ENCODE measurements around the gene PCYT1A.

The PCYT1A gene

GRCh38 chr3:196240424-196240823 is 47.1 kb downstream of the PCYT1A start:
- intact Hi-C loops (cut with DNase I) = no loop called here
- no peak for DNase-seq

DNA sequence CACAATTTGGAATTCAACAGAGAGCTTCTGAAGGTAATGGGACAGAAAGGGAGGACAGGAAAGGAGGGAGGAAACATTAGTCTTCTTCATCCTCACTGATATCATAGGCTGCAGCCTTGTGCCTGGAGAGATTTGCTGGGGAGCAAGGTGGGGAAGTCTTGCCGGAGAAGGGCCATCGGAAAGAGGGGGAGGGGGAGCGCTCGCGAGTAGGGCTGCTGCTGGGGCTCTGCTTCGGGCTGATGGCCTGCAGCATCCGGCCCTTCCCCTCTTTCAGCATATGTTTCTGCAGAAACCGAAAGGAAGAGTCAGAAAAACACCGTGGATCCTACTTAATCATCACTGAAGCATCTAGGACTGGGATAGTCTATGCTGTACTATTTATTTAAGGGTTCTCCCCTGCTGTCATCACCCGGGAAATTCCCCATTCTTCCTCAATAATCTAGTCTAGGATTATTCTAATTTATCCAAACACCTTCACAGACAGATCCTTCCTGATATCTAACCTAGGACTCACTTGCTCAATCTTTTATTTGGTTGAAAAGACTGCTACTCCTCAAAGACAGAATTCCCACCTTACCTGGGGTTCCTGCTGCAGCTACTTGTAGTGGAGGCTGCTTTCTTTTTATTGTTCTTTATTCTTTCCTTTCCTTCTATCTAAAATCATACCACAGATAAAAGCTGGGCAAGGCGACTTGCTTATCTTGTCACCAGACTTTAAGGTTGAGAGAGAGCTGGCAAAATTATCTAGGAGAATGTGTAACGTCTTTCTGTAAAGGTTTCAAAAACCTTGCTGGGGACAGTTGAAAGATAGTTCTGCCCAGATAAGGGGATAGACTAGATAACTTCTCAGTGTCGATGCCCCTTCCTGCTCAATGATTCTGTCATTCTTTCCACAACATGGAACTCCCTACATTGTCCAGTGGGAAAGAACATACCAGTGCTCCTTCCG is 48.6 kb downstream of the PCYT1A start:
- DNase-seq = no peak
- intact Hi-C loops (cut with DNase I) = no loop called here

- DNase-seq = peak in 1 of 10 donors; percentile 24
- intact Hi-C loops (cut with DNase I) = no loop called here
Observed at GRCh38 chr3:196237203-196237602, 50.3 kb downstream of the PCYT1A start.

- intact Hi-C loops (cut with DNase I) = no loop called here
- no peak for DNase-seq
Observed at GRCh38 chr3:196236223-196236622, 51.3 kb downstream of the PCYT1A start.

DNA sequence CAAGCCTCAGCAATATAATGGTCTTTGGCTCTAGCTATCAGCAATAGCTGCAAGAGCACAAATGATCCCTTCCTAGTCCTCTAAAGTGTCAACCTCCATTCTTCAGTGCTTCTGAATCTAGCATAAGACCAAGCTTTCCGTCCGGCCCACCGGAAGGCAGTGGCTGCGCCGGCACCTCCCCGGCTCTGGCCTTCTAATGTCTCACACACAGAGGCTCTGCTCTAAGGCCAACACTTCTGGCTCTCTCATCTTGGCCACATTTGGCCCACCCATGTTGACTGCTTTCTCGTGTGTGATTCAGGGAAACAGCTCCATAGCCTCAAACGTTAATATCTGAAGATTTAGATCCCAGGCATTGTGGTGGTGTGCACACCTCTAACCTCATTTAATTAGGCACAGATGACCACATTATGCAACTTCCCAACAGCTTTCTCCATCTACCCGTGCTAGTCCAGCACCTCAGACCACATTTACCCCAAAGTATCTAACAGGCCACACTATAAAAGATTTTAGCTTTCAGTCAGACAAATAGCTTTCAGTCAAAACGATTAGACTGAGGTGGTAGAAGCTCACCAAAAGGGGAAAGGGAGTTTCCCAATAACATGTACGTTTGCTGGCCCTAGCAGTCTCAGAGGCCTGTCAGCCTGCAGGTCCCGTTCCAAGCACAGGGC is 51.9 kb downstream of the PCYT1A start:
- DNase-seq = peak in 1 of 10 donors; percentile 57
- intact Hi-C loops (cut with DNase I) = no loop called here

- intact Hi-C loops (cut with DNase I) = no loop called here
- DNase-seq = no peak
Observed at GRCh38 chr3:196232882-196233251, 54.7 kb downstream of the PCYT1A start.

- DNase-seq = peak in 1 of 10 donors; percentile 33
- intact Hi-C loops (cut with DNase I) = no loop called here
Observed at GRCh38 chr3:196232154-196232881, 55.2 kb downstream of the PCYT1A start.

GRCh38 chr3:196227629-196228493 is 59.7 kb downstream of the PCYT1A start:
- peak in 1 of 10 donors; percentile 77 for DNase-seq
- intact Hi-C loops (cut with DNase I) = no loop called here

GRCh38 chr3:196227121-196227561 is 60.4 kb downstream of the PCYT1A start:
- peak in 1 of 10 donors; percentile 82 for DNase-seq
- intact Hi-C loops (cut with DNase I) = no loop called here

DNA sequence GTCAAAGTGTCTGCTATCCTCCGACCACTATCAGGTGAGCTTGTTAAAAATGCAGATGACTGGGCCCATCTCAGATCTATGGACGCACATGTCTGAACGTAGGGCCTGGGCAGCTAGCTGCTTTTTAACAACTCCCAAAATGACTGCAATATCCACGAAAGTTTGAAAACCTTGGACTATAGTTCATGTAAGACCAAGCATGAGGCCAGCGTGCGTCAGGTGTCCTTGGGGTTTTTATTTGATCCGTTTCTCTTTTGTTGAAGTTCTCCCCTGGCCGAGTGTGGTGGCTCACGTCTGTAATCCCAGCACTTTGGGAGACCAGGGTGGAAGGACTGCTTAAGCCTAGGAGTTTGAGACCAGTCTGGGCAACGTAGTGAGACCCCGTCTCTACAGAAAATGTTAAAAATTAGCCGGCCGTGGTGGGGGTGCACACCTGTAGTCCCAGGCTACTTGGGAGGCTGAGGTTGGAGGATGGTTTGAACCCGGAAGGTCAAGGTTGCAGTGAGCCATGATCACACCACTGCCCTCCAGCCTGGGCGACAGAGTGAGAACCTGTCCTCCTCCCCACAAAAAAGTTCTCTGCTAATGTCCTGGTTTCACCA is 61.7 kb downstream of the PCYT1A start:
- intact Hi-C loops (cut with DNase I) = no loop called here
- DNase-seq = peak in 1 of 10 donors; percentile 34

DNA sequence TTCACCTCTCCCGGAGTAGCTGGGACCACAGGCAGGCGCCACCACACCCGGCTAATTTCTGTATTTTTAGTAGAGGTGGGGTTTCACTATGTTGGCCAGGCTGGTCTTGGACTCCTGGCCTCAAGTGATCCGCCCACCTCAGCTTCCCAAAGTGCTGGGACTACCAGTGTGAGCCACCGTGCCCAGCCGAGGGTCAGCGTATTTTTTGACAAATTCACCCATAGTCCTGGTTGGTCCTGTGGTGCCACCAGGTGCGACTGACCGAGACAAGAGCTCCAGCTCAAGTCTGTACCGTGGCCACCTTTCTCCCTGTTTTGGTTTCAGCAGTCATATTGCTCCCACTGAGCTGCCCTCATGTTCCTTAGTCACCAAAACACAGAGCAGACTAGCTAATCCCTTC is 62.4 kb downstream of the PCYT1A start:
- peak in 1 of 10 donors; percentile 73 for DNase-seq
- intact Hi-C loops (cut with DNase I) = no loop called here

GRCh38 chr3:196222876-196223595 is 64.5 kb downstream of the PCYT1A start:
- peak in 1 of 10 donors; percentile 34 for DNase-seq
- intact Hi-C loops (cut with DNase I) = no loop called here

DNA sequence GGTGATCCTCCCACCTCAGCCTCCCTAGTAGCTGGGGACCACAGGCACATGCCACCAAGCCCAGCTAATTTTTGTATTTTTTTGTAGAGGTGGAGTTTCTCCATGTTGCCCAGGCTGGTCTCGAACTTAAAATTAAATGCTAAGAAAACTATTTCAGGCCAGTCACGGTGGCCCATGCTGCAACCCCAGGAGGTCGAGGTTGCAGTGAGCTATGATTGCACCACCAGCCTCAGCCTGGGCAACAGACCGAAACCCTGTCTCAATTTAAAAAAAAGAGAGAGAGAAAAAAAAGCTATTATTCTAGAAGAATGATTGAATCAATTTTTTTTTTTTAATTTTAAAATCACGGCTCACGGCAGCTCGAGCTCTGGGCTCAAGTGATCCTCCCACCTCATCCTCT is 66.5 kb downstream of the PCYT1A start:
- intact Hi-C loops (cut with DNase I) = no loop called here
- DNase-seq = peak in 1 of 10 donors; percentile 48

DNA sequence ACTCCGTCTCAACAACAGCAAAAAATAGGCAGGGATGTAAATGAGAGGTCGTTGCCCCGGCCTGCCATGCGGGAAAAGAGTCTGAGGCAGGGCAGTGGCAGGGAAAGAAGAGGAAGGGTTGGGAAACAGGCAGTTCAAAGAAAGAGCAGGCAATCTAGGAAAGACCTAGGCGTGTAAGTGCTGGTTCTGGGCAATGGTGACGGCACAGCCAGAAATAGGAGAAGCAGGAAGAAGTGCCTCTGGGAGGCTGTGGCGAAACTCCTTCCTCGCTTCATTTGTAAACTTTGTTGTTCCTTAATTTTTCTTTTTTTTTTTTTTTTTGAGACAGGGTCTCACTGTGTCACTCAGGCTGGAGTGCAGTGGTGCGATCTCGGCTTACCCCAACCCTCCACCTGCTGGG is 66.9 kb downstream of the PCYT1A start:
- DNase-seq = peak in 1 of 10 donors; percentile 83
- intact Hi-C loops (cut with DNase I) = no loop called here

DNA sequence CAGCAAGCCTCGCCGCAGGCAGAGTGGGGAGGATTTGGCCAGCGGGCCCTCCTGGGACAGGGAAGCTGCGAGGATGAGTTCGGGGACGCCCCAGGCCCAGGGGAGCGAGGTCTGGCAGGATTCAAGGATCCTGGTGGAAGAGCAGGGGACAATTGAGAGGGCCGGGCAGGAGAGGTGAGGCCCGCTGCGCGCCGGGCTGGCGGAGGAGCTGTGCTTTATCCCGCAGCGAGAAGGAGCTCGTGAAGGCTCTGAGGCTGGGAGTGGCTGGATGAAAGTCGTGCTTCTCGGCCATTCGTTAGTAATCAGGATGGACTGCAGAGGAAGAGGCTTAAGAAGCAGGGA is 67.6 kb downstream of the PCYT1A start:
- DNase-seq = peak in 3 of 10 donors; percentile 28 to 75 (median 70)

DNA sequence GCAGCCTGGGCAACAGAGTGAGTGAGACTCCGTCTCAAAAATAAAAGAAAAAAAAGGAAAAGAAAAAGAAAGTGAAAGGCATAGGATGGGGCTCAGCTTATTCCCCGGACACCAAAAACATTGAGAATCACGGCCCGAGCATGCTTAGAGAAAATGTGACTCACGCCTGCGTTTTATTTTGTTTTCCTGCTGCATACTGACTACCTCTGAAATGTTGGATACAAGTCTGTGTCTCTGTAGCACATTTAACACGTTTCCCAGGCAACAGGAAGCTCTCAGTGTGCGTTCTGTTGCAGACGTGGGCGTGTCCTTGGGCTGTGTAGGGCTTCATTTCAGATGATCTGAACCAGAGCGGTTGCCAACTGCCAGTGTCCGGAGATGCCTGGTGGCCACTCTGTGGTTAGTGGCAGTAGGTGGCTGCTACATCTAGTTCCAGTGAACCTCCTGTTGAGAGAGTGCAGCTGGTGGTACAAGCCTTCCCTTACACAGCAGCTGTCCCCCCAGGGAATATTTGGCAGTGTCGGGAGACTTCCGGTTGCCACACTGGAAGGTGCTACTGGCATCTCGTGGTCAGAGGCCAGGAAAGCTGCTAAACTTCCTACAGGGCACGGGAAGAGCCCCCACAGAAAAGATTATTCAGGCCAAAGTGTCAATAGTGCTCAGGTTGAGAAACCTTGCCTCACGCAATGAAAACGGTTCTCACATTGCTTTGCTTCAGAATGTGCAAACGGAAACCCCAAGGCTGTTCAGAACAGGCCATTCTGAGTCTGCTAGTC is 68.1 kb downstream of the PCYT1A start:
- intact Hi-C loops (cut with DNase I) = no loop called here
- DNase-seq = peak in 9 of 10 donors; percentile 34 to 93 (median 64)

More for the DNA sequence above, 67.6 kb downstream of the PCYT1A start:
- intact Hi-C loops (cut with DNase I) = no loop called here

- intact Hi-C loops (cut with DNase I) = no loop called here
- peak in 2 of 10 donors; percentile 31 to 55 for DNase-seq
Observed at GRCh38 chr3:196218155-196218712, 69.3 kb downstream of the PCYT1A start.

Data from posterior cingulate gyrus (tissue), 11 donors.